DMS114 treated with DMSO at 0.1 percent for 48 hours (cell line): ENCODE data around the gene ANXA11.

Source experiments
- DNase-seq: peaks from one replicate; lab custom pipeline; 2025; ENCODE audit not compliant: unreplicated experiment; lab: John Stamatoyannopoulos, UW

Gene ANXA11

DNA sequence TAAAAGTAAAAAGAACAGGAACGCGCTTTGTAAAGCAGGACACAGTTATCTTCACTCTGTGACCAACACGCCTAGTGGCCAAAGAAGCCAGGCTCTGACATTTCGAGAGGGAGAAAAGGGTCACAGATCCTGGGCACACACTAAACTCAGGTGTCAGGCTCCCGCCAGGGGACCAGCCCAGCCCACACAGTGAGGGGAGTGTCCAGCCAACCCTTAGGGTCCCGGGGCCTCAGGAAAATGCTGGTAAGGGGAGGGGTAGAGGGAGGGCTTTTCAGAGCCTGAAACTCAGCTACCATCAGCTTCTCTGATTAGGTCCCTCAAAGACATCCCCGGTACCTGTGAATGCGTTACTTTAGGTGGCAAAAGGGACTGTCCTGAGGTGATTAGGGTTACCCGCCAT lies 16.6 kb downstream of the ANXA11 start:
- DNase-seq, result no peak

DNA sequence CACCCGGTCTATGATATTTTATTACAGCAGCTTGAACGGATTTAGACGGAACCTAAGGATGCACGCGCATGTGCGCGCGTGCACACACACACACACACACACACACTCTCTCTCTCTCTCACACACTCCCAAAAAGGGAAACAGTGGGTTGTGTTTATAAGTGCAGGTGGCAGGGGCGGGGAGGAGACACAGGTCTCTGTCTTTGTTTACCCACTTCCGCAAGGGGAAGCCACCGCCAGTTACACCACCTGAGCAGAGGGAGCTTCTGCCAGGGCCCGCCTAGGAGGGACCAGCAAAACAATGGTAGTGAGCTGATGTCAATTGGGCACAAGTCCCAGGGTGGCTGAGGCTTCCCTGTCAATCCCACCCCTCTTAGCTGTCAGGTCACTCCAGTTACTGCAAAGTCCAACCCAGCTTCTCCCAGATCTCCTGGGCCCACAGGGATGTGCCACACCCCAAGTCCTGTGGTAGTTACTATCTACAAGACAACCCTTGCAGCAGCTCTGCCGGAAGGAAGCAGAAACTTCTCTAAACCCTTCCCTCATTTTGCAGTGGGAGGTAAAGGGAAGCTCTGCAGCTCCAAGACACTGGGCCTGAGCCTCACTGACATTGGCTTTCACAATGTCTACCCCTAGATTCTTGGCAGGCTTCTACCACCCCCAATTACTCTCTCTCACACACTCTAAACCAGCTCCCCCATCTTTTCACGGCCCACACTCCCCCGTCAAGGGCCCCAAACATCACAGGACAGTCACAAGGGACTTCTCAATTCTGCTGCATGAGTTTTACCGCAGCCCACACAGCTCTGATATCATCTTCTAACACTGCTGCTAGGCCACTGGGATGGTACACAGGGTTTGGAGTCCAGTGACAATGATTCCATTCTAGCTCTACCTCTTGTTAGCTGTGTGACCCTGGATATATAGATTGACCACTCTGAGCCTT lies 17.6 kb downstream of the ANXA11 start:
- no peak for DNase-seq

DNA sequence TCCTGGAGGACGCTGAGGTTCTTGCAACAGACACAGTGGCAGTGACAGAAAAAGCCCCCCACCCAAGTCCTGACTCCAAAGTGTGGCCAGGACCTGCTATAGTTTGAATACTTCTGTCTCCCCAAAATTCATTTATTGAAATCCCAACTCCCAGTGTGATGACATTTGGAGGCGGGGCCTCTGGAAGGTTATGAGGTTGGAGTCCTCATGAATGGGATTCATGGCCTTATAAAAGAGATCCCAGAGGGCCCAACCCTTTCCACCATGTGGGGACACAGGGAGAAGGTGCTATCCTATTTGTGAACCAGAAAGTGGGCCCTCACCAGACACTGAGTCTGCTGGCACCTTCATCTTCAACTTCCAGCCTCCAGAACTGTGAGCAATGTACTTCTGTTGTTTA lies 18.3 kb downstream of the ANXA11 start:
- DNase-seq, result no peak

DNA sequence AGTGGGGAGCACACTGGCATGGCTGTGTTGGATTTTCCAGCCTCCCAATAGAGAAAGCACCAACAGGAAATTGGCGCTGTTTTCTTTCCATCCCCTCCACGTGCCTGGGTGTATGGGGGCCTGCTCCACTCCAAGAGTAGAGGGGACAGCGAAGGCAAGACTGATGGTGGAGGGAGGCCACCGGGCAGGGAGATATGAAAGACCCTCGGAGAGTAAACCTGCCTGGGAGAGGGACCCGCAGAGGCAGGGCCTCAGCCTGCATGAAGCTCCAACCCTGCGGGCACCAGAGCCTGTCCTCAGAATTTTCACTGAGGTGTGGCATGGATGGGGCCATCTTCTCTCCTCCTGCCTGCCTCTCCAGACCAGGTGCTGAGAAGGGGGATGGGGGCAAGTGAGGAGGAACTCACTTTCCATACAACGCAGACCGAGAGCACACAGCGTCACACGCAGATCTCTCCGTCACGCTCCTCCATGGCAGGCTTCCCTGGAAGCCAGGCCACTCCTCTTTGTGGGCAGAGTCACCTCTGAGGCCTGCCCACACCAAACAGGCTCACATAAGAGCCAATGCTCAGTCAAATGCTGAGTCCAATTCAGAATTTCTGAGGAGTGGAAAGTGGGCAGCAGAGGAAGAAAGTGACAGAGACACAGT lies 18.8 kb downstream of the ANXA11 start:
- no peak for DNase-seq

DNA sequence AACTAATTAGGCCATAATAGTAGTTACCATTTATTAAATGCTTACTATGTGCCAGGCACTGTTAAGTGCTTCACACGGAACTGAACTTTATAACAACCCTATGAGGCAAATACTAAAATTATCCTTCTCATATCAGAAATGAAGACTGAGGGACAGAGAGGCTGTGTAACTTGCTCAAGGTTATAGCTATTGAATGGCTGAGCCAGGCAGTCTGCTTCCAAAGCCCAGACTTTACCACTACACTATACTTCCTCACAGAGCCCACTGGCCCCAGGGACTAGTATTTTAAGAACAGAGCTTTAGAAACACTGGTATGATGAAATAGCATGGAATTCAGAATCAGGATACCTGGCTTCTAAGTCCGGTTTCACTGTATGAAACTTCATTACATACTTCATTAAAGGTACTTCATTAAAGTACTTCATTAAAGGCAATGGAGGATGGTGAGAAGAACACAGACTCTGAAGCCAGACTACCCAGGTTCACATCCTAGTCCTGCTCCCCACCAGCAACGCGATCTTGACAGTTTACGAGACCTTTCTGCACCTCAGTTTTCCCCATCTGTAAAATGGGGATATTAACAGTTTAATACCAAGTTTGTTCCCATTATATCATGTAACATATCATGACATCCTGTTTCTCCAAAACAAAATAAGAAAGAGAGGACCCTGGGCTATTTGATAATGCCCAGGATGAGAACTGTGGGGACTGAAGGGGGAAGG lies 19.6 kb downstream of the ANXA11 start:
- DNase-seq, result no peak

DNA sequence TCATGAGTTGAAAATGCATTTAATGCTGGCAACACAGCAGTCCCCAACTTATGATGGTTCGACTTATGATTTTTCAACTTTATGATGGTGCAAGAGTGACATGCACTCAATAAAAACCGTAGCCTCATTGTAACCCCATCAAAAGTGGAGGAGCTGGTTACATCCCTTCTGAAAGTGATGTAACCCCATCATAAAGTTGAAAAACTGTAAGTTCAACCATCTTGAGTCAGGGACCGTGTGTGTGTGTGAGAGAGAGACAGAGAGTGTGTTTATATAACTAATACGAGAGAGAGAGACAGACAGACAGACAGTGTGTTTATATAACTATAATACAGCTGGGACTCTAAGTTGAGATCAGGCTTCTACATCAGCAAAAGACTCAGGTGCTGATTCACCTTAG lies 21.0 kb downstream of the ANXA11 start:
- DNase-seq, result no peak

DNA sequence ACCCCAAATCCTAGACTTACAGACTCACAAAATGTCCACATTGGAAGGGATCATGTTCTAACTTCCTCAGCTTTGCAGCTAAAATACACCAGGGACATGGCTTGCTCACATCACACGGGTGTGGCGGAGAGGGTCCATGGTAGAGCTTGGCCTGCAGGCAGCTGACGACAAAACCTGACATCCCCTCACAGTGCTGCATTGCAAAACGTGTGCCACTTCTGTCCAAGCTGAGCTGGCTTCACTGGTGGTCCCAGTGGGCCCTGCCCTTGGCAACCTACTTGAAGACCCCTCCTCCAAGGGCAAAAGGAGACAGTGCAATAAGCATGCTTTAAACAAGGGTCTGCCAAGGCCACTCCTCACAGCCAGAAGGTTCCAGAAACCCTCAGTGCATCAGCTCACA lies 21.9 kb downstream of the ANXA11 start:
- no peak for DNase-seq

DNA sequence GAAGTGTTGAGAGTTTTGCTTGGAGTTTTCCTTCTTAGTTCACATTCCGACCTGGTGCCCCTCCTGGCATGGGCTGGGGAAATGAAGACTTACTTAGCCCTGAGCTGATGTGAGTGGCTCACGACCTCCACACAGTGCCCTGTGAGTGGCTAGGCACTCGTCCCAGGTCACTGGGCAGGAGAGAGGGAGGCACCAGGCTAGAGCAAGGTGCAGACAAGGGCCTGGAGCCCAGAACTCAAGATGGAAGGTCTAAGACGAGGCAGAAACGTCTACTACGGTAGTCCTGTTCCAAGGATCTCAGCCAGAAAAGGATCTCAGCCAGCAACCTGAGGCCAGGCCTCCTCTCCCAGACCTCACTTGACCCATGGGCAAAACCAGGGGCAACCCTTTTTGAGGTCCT lies 22.4 kb downstream of the ANXA11 start:
- DNase-seq, result no peak

DNA sequence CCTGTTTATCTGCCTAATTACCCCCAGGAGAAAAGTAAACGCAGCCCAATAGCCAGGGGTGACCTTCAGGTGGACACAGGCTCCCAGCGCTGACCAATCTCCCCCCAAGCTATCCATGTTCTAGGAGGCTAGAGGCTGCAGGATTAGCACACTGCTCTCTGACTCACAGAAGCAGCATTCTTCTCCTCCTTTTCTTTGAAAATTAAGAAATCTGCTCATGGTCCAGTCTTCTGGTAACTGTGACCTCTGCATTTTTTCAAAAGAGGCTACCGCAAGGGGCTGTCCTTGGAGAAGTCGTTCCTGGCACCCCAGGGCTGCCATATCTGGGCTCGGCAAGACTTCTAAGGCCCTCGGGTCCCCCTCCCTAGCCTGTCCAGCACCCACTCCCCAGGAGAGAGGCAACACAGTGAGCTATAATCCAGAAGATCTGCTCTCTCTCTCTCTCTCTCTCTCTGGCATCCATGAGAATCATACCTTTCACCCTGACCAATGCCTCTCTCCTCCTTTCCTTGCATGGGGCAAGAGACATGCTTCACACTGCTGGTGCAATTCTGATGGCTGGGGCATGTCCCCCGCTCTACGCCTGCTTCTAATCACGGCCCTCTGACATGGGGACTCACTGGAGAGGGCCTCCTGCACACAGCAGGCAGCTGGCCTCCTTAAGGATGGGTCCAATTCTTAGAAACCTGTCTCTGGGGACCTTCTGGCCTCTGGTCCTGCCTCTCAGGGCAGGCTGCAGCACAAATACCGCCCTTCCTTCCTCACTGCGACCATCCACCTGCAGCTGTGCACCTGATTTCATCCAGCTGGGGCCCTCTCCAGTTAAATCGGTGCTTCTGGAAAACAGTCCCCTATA lies 27.3 kb downstream of the ANXA11 start:
- no peak for DNase-seq

DNA sequence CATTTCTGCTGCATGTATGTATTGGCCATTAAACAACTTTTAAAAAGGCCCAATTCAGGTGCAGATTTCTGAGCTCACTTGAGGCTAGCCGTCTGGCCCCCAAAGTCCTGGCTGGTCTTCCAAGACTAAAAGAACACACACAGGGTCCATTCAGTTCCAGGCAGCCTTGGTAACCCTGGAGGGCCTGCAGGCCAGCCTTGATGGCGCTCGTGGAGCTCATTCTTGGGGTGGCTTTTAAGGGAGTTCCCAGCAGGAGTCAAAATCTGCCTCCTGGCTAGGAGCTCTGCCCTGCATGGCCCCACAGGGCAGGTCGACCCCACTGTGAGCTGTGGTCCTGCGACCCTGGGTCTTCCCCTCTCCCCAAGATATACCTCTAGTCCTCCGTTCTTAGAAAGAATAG lies 28.8 kb downstream of the ANXA11 start:
- no peak for DNase-seq

DNA sequence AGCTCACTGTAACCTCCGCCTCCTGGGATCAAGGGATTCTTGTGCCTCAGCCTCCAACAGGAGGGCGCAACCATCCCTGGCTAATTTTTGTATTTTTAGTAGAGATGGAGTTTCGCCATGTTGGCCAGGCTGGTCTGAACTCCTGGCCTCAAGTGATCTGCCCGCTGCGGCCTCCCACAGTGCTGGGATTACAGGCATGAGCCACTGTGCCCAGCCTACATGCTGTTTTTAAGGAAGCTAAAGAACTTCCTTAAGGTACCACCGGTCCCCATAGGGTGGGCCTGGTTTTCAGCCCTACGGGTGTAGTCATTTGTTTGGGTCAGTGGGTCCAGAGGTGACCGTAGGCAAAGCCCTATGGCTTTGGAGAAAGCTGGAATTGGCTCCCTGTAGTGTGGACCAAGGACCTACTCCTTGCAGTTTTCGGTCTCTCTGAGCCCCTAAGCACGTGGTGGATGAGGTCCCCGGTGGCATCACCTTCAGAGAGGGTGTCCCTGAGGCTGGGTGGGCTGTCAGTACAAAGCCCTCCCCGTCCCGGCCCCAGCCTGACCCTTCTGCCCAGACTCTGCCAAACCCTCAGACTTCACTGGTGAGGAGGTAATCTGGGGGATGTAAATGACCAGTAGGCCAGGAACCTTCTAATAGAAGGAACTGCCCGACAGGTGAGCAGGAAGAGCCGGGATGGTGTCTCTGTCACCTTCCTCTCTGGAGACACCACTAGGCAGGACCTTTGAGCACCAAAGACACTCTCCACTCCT lies 30.5 kb downstream of the ANXA11 start:
- no peak for DNase-seq

DNA sequence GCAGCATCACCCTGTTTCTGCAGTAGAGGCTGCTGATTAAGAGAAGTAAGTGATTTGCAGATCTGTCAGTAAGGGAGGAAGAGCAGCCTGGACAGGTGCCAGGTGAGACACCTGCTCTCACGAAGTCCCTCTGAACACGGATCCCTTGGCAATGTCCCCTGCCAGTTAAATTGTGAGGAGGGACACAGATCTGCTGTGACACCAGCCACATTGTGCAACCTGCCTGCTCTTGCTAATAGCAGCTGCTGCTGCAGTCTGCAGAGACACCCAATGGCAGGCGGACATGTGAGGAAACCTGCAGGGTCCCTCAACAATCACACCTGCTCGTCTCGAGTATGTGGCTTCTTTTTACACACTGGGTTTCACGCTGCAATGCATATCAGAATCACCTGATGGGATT lies 31.9 kb downstream of the ANXA11 start:
- DNase-seq, result no peak

DNA sequence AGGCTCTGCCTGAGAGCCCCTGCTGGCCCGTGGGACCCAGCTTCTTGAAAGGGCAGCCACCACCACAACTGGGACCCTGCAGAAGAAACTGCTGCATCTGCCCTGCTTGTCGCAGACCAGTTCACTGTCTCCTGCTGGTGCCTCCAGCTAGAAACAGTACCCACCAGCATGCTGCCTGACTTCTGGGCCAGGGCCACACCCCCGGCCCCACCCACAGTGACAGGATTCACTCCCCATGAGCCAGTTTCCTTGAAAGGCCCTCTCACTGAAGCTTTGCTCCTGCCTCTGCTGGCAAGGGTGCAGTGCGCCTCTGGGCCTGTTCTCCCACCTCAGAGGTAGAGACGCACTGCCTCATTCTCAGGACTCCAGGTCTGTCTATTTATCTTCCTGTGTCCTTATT lies 32.4 kb downstream of the ANXA11 start:
- DNase-seq, result no peak

DNA sequence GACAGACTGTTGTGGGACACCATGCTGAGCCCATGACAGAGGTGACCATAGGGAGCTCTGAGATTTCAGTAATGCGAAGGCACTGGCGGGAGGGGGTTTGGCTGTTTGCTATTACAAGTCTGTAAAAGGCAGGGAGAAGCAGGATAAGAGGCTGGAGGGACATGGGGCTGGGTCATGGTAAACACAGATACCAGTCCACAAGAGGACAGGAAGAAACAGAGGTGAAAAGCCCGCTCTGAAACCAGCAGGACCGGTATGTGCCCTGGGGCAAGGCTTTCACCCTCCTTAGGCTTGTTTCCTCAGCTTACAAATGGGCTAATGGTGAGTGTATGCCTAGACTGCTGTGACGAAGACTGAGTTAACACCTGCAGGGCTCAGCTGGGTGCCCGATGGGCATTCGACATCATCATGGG lies 34.1 kb downstream of the ANXA11 start:
- DNase-seq, result no peak

DNA sequence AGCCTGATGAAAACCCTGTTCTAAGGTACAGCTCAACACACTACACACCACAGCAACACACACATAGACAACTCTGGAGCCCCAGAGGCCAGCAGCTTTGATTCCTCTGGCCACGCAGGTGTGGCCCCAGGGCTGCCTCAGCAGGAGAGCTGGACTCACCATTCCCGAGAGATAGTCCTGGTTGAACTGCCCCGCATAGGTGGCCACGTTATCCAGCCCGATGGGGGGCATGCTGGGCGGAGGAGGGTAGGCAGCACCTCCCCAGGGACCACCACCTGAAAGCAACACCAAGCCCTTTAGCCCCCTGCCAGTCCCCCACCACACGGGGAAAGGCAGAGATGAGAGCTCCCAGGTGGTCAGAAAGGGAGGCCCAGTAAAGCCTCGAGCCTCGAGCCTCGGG lies 34.7 kb downstream of the ANXA11 start:
- no peak for DNase-seq

DNA sequence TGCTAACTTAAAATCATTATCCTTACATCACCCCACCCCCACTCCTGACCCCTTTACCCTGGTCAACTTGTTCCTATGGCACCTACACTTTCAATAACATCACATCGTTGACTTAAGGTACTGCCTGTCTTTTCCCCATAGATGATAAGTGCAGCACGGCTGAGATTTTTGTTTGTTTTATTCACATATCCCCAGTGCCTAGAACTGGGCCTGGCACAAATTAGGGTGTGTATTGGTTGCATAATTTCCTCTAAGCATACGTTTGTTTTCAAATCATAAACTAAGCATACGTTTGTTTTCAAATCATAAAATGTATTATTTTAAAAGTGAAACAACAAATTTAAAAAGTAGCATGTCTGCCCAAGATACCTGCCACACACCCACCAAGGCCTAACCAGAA lies 35.3 kb downstream of the ANXA11 start:
- DNase-seq, result no peak

DNA sequence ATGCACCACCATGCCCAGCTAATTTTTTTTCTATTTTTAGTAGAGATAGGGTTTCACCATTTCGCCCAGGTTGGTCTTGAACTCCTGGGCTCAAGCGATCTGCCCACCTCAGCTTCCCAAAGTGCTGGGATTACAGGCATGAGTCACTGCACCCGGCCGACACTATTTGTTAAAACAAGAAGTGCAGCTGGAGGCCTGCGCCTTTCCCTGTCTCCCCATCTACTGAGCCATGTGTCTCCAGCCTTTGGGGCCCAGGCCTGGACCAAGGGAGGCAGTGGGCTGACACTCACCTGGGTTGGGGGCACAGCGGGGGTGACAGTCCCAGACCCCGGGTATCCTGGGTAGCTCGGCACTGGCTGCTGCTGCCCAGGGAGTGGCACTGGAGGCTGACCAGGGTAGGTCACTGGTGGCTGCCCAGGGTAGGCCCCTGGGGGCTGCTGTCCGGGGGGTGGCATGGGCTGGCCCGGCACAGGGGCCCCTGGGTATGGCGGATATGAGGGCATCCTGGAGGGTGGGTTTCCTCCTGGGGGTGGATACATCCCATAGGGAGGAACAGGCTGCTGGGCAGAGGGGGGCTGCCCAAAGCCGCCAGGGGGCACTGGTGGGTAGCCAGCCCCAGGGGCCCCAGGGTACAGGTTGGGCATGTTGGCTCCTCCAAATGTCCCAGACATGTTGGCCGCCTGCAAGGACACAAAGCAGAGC lies 36.5 kb downstream of the ANXA11 start:
- no peak for DNase-seq

DNA sequence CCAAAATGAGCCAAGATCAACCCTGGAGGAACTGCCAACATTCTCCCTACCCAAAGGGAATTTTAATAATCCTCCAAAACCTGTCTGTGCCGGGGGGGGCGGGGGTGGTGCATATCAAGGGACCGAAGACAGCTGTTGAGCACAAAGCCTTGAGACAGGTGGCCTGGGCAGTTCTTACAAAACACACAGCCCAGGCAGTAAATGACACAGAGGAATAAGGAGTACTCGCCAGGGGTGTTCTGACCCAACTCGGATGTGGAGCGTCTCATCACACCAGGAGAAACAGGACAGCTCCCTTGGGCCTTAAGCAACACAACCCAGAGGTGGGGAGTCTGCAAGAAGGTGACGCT lies 37.2 kb downstream of the ANXA11 start:
- DNase-seq, result no peak

DNA sequence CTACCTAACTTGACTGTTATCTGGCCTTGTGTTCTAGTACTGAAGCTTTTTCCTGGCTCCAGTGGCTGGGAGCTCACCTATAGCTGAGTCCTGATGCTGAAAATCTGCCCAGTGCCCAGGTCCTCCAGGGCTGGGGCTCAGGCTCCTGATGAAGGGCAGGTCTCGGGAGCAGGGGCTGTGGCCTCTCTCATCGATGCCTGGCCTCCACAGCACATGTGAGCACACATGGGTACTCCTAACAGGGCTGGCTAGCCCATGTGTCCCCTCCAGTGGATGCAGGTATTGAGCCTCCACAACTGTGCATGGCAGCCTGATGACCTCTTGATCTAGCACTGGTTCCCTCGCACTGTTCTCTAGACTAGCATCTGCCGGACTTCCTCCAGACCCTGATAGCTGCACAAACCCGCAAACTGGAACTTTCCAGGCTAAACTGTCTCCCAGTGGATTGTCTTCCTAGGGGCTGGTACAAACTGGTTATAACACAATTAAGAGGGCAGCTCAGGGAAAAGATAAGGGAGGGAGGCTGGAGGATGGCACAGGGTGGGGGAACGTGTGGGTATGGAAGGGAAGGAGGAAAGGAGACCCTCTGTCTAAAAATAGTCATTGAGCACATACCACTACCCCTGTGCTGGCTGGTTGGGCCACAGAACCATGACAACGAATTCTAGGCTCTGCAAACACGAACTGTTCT lies 37.7 kb downstream of the ANXA11 start:
- no peak for DNase-seq
